NCI-H146 (cell line): Measurements from ENCODE around the gene DNAAF3.
"Not testable (repeated sequence)": the region's sequence is repeated elsewhere in the genome, so short reads cannot be mapped to it uniquely, and the experiment has no call there.

Experiments
- DNase-seq: peaks from one replicate; lab custom pipeline; 2025; lab: John Stamatoyannopoulos, UW

The DNAAF3 gene

GRCh38 chr19:55175117-55175867 lies 8.9 kb upstream of the DNAAF3 start:
- DNase-seq: peak; percentile 70

GRCh38 chr19:55174425-55175116 lies 8.2 kb upstream of the DNAAF3 start:
- no peak for DNase-seq

- DNase-seq: peak; percentile 82
These were observed 7.4 kb upstream of the DNAAF3 start for GRCh38 chr19:55173714-55174409.

- DNase-seq: no peak
These were observed 6.8 kb upstream of the DNAAF3 start for GRCh38 chr19:55173186-55173713.

- DNase-seq: no peak
These were observed 6.3 kb upstream of the DNAAF3 start for GRCh38 chr19:55172741-55173140.

- not testable (repeated sequence) for DNase-seq
These were observed 5.9 kb upstream of the DNAAF3 start for GRCh38 chr19:55172318-55172717.

GRCh38 chr19:55171440-55171839 lies 5.0 kb upstream of the DNAAF3 start:
- no peak for DNase-seq

GRCh38 chr19:55169136-55169535 lies 2.7 kb upstream of the DNAAF3 start:
- no peak for DNase-seq

- peak; percentile 83 for DNase-seq
These were observed 372 bp downstream of the DNAAF3 start for GRCh38 chr19:55165952-55166529.

GRCh38 chr19:55161571-55162322 lies 4.7 kb downstream of the DNAAF3 start:
- peak; percentile 48 for DNase-seq

GRCh38 chr19:55160986-55161365 lies 5.4 kb downstream of the DNAAF3 start:
- no peak for DNase-seq

- peak; percentile 95 for DNase-seq
These were observed 6.1 kb downstream of the DNAAF3 start for GRCh38 chr19:55160128-55160985.

GRCh38 chr19:55158848-55159749 lies 7.3 kb downstream of the DNAAF3 start:
- DNase-seq: peak; percentile 45

- DNase-seq: no peak
These were observed 8.0 kb downstream of the DNAAF3 start for GRCh38 chr19:55158423-55158822.

GRCh38 chr19:55157064-55157908 lies 9.1 kb downstream of the DNAAF3 start, which contains the start of gene TNNI3:
Gene TNNI3 (minus strand): TSS chr19:55157732. CDS start chr19:55157589, 143 bp downstream.
- DNase-seq: no peak

GRCh38 chr19:55156202-55157063 lies 10.0 kb downstream of the DNAAF3 start:
- peak; percentile 95 for DNase-seq

- not testable (repeated sequence) for DNase-seq
These were observed 10.6 kb downstream of the DNAAF3 start for GRCh38 chr19:55155784-55156183.
